HepG2 (cell line): ENCODE measurements around the gene EIF2AK2. TPM values are rescaled to one million over a fixed set of nuclear protein-coding genes. Genes with fewer than 3 reads are reported as not detected.
A peak's percentile ranks its signal among the peaks of the same experiment; 100 is the strongest.

Experiments
- ATF2 ChIP-seq: sonication (generic); formaldehyde crosslinking; IDR thresholded peaks from 2 replicates; pipeline ENCODE4 v1.4.0; 2020; ENCODE audit warnings: missing genetic modification reagents
- ETS1 ChIP-seq: sonication (generic); formaldehyde crosslinking; IDR thresholded peaks from 2 replicates; pipeline ENCODE4 v1.4.0; 2020; ENCODE audit warnings: missing genetic modification reagents
- HNRNPLL ChIP-seq: fragments of 200-400 bp; formaldehyde crosslinking; IDR thresholded peaks from 2 replicates; pipeline ENCODE4 v1.6.1; 2017; ENCODE audit warnings: mild to moderate bottlenecking, low read depth, low read length; ENCODE audit not compliant: poor library complexity, severe bottlenecking
- MBD4 ChIP-seq: IDR thresholded peaks from 2 replicates; pipeline ENCODE4 v1.6.1; 2012; ENCODE audit warnings: low read length, inconsistent platforms, borderline replicate concordance
- MTA3 ChIP-seq: sonication (generic); formaldehyde crosslinking; IDR thresholded peaks from 2 replicates; pipeline ENCODE4 v1.4.0; 2020; ENCODE audit warnings: missing genetic modification reagents
- PAX8 ChIP-seq: sonication (generic); formaldehyde crosslinking; IDR thresholded peaks from 2 replicates; pipeline ENCODE4 v1.8.0; 2022; ENCODE audit warnings: mild to moderate bottlenecking, missing genetic modification reagents, borderline replicate concordance
- RORA ChIP-seq: sonication (generic); formaldehyde crosslinking; IDR thresholded peaks from 2 replicates; pipeline ENCODE4 v1.5.0; 2020; ENCODE audit warnings: mild to moderate bottlenecking, missing genetic modification reagents, moderate library complexity
- SMYD3 ChIP-seq: sonication (generic); formaldehyde crosslinking; IDR thresholded peaks from 2 replicates; pipeline ENCODE4 v1.8.1; 2023; ENCODE audit warnings: mild to moderate bottlenecking, missing genetic modification reagents
- SRSF9 ChIP-seq: fragments of 200-400 bp; formaldehyde crosslinking; IDR thresholded peaks from 2 replicates; pipeline ENCODE4 v1.6.1; 2018; ENCODE audit warnings: borderline replicate concordance, mild to moderate bottlenecking, low read depth, low read length; ENCODE audit not compliant: insufficient read depth, poor library complexity, severe bottlenecking
- SYNCRIP ChIP-seq: fragments of 200-400 bp; formaldehyde crosslinking; IDR thresholded peaks from 2 replicates; pipeline ENCODE4 v1.6.1; 2018; ENCODE audit warnings: mild to moderate bottlenecking, low read depth, low read length; ENCODE audit not compliant: insufficient read depth
- TAF15 ChIP-seq: fragments of 200-400 bp; formaldehyde crosslinking; IDR thresholded peaks from one replicate; pipeline ENCODE4 v1.6.1; 2018; ENCODE audit warnings: mild to moderate bottlenecking, low read depth, low read length; ENCODE audit not compliant: poor library complexity, severe bottlenecking
- TEAD2 ChIP-seq: sonication (generic); formaldehyde crosslinking; IDR thresholded peaks from 2 replicates; pipeline ENCODE4 v1.9.0; 2021; ENCODE audit warnings: missing genetic modification reagents
- ZEB1 ChIP-seq: IDR thresholded peaks from 2 replicates; pipeline ENCODE4 v1.6.1; 2012; ENCODE audit warnings: mild to moderate bottlenecking, low read depth, inconsistent platforms; ENCODE audit not compliant: insufficient replicate concordance
- ZFAT ChIP-seq: sonication (generic); formaldehyde crosslinking; conservative IDR thresholded peaks from 2 replicates; pipeline ENCODE4 v1.8.1; 2023; ENCODE audit warnings: missing genetic modification reagents, inconsistent platforms
- ZNF12 ChIP-seq: sonication (generic); formaldehyde crosslinking; IDR thresholded peaks from 2 replicates; pipeline ENCODE4 v1.5.0; 2020; ENCODE audit warnings: missing genetic modification reagents
- ZNF7 ChIP-seq: IDR thresholded peaks from 2 replicates; pipeline ENCODE4 v1.6.1; 2016; ENCODE audit warnings: missing biosample characterization, missing genetic modification reagents
- ZNF766 ChIP-seq: sonication (generic); formaldehyde crosslinking; IDR thresholded peaks from 2 replicates; pipeline ENCODE4 v1.5.0; 2020; ENCODE audit warnings: missing genetic modification reagents, borderline replicate concordance
- ZSCAN30 ChIP-seq: sonication (generic); formaldehyde crosslinking; IDR thresholded peaks from 2 replicates; pipeline ENCODE4 v1.5.0; 2020; ENCODE audit warnings: mild to moderate bottlenecking, missing genetic modification reagents
- ZSCAN9 ChIP-seq: IDR thresholded peaks from 2 replicates; pipeline ENCODE4 v1.6.1; 2016; ENCODE audit warnings: borderline replicate concordance
- polyA plus RNA-seq, 8 experiments: library from polyadenylated mRNA; depleted of rRNA in 3 of 8; stranded (reverse) in 7 of 8; unstranded in 1 of 8; fragments of >200 nt; fragmentation: Illumina TruSeq in 4 of 8; extraction: Trizol in 4 of 8; gene quantifications; 2 replicates each; pipeline versions ENCODE4 v1.2.1 to v1.2.3, GENCODE V29; 2011 to 2016; ENCODE audit warnings: low read depth in 4 of 8, missing spikeins in 1 of 8, mixed read lengths in 1 of 8; ENCODE audit not compliant: insufficient read depth in 1 of 8
- total RNA-seq, 5 experiments: library from RNA; depleted of rRNA; stranded (reverse); fragments of >200 nt; fragmentation: Illumina TruSeq; extraction: Trizol; gene quantifications; 2 replicates each; pipeline ENCODE4 v1.2.3, GENCODE V29; 2016; ENCODE audit warnings: low read depth in 1 of 5
- TF ChIP-seq, protein P1 (sequence below): sonication (generic); formaldehyde crosslinking; IDR thresholded peaks from 2 replicates; pipeline ENCODE4 v1.4.0; 2020; ENCODE audit warnings: missing genetic modification reagents
- TF ChIP-seq, protein P2 (sequence below): sonication (generic); formaldehyde crosslinking; IDR thresholded peaks from 2 replicates; pipeline ENCODE4 v1.9.0; 2021; ENCODE audit warnings: missing genetic modification reagents, borderline replicate concordance

Gene EIF2AK2
- total and polyA plus RNA-seq, 2 of the 13 experiments (the other 11 are each of a cell fraction or from before 2014, with no cell fraction given) = 10.2 to 26.1 TPM

- TF ChIP-seq ZFAT (CRISPR knock-in tag) = no peak
- TF ChIP-seq TEAD2 = no peak; the same call in 1 of the 2 replicates
- peak; percentile 72 for TF ChIP-seq ZEB1
- TF ChIP-seq, protein P1, sequence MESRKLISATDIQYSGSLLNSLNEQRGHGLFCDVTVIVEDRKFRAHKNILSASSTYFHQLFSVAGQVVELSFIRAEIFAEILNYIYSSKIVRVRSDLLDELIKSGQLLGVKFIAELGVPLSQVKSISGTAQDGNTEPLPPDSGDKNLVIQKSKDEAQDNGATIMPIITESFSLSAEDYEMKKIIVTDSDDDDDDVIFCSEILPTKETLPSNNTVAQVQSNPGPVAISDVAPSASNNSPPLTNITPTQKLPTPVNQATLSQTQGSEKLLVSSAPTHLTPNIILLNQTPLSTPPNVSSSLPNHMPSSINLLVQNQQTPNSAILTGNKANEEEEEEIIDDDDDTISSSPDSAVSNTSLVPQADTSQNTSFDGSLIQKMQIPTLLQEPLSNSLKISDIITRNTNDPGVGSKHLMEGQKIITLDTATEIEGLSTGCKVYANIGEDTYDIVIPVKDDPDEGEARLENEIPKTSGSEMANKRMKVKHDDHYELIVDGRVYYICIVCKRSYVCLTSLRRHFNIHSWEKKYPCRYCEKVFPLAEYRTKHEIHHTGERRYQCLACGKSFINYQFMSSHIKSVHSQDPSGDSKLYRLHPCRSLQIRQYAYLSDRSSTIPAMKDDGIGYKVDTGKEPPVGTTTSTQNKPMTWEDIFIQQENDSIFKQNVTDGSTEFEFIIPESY = 0 out of 2 replicates have a peak, but pooled peaks have one; percentile 48
- peak; percentile 60; the same call in 1 of the 2 replicates for TF ChIP-seq ZNF766 (CRISPR knock-in tag)
- TF ChIP-seq TAF15 = no peak
- 0 out of 2 replicates have a peak, but pooled peaks have one; percentile 30 for TF ChIP-seq ZNF12 (CRISPR knock-in tag)
- TF ChIP-seq, protein P2, sequence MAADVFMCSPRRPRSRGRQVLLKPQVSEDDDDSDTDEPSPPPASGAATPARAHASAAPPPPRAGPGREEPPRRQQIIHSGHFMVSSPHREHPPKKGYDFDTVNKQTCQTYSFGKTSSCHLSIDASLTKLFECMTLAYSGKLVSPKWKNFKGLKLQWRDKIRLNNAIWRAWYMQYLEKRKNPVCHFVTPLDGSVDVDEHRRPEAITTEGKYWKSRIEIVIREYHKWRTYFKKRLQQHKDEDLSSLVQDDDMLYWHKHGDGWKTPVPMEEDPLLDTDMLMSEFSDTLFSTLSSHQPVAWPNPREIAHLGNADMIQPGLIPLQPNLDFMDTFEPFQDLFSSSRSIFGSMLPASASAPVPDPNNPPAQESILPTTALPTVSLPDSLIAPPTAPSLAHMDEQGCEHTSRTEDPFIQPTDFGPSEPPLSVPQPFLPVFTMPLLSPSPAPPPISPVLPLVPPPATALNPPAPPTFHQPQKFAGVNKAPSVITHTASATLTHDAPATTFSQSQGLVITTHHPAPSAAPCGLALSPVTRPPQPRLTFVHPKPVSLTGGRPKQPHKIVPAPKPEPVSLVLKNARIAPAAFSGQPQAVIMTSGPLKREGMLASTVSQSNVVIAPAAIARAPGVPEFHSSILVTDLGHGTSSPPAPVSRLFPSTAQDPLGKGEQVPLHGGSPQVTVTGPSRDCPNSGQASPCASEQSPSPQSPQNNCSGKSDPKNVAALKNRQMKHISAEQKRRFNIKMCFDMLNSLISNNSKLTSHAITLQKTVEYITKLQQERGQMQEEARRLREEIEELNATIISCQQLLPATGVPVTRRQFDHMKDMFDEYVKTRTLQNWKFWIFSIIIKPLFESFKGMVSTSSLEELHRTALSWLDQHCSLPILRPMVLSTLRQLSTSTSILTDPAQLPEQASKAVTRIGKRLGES (CRISPR knock-in tag) = no peak
- TF ChIP-seq MTA3 = no peak
- no peak for TF ChIP-seq SRSF9
- no peak for TF ChIP-seq SMYD3 (CRISPR knock-in tag)
- no peak for TF ChIP-seq MBD4
- peak; percentile 94 for TF ChIP-seq HNRNPLL
- TF ChIP-seq RORA (CRISPR knock-in tag) = no peak
- no peak for TF ChIP-seq SYNCRIP
- peak; percentile 79; the same call in 1 of the 2 replicates for TF ChIP-seq PAX8
- TF ChIP-seq ZNF7 (CRISPR knock-in tag) = 0 out of 2 replicates have a peak, but pooled peaks have one; percentile 9
- no peak for TF ChIP-seq ATF2 (CRISPR knock-in tag)
- TF ChIP-seq ETS1 (CRISPR knock-in tag) = 0 out of 2 replicates have a peak, but pooled peaks have one; percentile 57
- TF ChIP-seq ZSCAN9 = peak; percentile 86; the same call in 1 of the 2 replicates
- TF ChIP-seq ZSCAN30 (CRISPR knock-in tag) = no peak
These were observed 72.6 kb downstream of the EIF2AK2 start, which contains the start of the genes GPATCH11 and HEATR5B (continued) for GRCh38 chr2:37083873-37084794.
